NCI-H1930 (cell line): ENCODE results near the gene LRFN4.
A peak's percentile ranks its signal among the peaks of the same experiment; 100 is the strongest.
"Not testable (repeated sequence)": the region's sequence is repeated elsewhere in the genome, so short reads cannot be mapped to it uniquely, and the experiment has no call there.

Experiments
- DNase-seq, 2 experiments: peaks; one replicate each; lab custom pipeline; 2025; lab: John Stamatoyannopoulos, UW

The LRFN4 gene

DNA sequence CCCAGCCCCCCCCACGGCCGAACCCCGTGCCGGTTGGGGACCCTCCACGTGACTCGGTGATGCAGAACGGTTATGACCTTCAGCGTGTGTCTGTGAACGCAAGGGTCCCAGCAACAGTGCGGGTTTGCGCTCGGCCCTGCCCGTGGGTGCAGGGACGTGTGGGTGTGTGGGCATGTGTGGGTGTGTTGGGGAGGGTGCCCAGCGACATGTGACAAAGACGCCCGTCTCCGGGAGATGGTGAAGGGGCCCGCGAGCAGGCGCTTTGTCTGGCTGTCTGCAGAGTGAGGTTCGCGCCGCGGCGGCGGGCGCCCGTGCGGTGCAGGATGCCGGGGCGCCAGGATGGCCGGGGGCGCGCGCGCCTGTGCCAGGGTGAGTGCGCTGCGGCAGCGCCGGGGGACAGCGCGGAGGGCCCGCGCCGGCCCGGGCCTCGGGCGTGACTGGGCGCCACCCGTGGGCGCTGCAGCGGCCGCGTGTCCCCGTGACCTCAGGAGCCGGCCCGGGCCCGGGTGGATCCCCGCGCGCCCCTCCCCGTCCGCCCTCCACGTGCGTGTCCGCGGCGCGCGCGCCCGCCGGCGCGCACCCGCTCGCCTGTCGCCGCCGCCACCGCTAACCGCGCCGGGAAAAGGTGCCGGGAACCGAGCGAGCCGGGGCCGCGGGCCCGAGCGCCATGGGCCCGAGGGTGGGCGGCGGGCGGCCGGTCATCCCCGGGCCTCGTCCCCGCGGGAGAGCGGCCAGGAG lies at the start of gene LRFN4:
TSS of gene LRFN4 (plus strand) at position 569 of the 738 bp plus-strand sequence. CDS start 681 bp downstream, outside the sequence.
- DNase-seq, result peak in 1 of 2 experiments; percentile 55

DNA sequence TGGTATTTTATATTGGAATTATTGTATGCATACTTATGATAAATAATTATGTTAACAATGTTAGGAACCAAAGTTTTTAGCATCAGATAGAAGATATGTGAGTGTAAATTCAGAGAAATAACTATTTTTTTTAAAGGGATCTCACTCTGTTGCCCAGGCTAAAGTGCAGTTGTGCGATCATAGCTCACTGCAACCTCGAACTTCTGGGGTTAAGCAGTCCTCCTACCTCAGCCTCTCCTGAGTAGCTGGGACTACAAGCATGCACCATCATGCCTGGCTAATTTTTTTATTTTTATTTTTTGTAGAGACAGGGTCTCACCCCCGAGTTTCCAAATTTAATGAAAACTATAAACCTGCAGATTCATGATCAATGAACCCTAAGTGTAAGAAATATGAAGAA lies 47.3 kb upstream of the LRFN4 start:
- no peak for DNase-seq

DNA sequence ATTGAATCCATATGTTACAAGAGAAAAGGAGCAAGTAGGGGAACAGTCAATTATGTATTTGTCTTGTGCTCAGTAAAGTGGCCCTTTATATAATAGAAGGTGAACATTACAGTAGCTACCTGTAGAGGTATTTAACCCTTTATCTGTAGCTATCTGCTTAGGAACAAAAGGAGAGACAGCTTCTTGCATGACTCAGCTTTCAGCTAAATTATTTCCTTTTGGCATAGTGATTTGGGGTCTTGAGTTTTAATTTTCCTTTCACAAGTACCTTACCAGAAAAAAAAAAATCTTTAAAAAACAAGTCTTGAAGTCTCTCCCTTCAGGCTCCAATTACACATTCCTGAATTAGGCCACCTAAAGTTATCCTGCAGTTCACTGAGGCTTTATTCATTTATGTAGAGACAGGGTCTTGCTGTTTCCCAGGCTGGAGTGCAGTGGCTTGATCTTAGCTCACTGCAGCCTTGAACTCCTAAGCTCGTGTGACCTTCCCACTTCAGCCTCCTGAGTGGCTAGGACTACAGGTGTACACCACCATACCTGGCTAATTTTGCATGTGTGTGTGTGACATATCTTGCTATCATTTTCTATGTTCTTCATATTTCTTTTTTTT lies 46.2 kb upstream of the LRFN4 start:
- no peak for DNase-seq

DNA sequence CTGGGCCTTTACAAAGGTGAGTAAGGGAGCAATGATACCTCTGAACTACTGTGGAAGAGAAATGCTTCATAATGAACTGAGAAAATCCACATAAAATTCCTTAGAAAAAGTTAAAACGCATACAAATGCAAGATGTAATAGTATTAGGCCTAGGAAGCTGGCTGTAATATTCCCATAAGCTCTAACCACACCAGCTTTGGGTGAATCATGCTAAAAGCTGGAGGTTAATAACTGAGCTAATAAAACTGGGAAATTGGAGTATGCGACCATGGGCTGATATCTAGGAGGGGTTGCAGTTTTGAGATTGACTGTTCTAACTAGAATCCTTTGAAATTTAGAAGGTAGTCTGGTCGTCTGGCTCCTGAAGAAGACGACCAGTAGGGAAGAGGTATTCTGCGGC lies 42.2 kb upstream of the LRFN4 start:
- DNase-seq, result no peak

DNA sequence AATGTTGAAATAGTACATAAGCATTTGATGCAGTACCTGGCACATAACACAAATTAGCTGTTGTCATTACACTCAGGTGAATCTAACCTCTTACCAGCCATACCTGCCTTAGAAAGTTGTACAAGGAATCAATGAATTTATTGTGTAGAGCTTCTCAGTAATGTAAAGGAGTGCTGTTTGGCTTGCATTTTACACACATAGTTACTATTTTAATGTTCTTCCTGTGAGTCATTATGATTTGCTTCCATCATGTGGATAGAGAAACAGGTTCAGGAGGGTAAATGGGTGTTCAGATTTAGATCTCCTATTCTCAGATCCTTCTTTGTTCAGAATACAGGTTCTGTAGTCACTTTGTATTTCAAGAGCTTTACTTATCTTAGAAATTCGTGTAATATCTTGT lies 41.2 kb upstream of the LRFN4 start:
- DNase-seq, result no peak

DNA sequence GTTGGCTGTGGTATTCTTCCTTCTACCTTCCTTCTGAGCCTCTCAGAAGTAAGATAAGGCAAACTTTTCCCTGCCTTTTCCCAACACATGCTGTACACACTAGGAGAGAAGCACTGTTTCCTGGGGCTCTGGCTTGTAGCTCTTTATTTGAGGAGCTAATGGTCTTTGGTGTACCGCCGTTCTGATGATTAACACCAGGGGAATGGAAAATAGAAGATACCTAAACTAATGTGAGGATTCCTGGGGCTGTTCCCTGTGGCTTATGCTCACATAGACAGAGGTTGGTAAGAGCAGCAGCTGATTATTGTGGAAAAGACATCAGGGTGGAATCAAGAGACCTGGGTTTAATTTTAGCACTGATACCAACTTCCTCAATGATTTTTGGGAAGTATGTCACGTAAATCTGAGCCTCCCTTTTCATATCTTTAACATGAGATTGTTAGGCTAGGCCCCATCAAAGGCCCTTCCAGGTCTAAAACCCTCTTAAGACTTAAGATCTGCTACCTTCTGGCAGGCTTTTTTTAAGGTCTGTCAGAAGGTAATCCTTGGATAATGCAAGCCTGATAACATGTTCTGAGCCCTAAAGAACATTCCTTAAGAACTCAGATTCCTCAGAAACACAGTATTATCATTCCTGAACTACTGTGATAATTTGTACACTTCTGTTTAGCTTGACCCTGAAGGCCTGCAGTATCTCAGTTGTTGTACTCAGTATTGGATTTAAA lies 38.5 kb upstream of the LRFN4 start:
- no peak for DNase-seq

DNA sequence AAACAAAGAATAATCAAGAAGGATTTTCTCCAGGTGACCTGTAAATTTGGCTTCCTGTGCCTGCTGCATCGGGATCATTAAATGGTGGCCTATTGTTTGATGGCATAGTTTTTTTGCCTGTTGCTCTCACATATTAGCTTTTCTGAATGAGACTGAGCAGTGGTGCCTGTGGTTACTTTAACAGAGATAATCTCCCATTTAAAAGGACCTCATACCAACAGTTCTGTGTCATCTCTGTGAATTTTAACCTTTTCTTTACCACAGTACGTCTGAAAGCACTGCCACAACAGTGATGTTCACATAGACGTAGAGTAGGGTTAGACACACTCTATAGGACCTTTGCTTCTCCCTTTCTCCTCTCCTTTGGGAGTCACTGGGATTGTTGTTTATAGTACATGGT lies 36.5 kb upstream of the LRFN4 start:
- DNase-seq, result no peak

DNA sequence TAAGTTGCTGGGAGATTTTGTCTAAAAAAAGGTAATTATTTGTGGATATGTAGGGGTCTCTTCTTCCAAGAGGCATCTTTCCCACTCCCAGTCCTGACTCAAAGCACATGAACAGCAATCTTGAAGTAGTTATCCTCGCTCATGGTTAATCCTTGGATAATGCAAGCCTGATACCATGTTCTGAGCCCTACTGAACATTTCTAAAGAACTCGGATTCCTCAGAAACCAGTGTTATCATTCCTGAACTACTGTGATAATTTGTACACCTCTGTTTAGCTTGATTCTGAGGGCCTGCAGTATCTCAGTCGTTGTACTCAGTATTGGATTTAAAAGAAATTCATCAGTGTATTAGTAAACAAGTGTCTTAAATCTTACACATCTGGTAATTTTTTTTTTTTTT lies 36.0 kb upstream of the LRFN4 start:
- no peak for DNase-seq

DNA sequence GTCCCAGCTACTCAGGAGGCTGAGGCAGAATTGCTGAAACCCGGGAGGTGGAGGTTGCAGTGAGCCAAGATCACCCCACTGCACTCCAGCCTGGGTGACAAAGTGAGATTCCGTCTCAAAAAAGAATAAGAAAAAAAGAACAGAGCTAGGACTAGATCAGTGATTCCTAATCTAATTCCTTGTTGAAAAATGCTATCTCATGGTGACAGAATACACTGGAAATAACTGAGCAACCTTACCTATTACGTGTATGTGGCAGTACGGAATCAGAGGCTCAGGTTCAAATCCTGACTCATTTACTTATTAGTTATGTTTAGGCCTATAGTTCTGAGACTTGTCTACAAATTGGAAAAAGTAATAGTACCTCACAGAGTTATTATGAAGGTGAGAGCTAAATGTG lies 33.2 kb upstream of the LRFN4 start:
- DNase-seq, result no peak

DNA sequence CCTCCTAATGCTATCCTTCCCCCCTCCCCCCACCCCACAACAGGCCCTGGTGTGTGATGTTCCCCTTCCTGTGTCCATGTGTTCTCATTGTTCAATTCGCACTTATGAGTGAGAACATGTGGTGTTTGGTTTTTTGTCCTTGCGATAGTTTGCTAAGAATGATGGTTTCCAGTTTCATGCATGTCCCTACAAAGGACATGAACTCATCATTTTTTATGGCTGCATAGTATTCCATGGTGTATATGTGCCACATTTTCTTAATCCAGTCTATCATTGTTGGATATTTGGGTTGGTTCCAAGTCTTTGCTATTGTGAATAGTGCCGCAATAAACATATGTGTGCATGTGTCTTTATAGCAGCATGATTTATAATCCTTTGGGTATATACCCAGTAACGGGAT lies 32.3 kb upstream of the LRFN4 start:
- not testable (repeated sequence) for DNase-seq

DNA sequence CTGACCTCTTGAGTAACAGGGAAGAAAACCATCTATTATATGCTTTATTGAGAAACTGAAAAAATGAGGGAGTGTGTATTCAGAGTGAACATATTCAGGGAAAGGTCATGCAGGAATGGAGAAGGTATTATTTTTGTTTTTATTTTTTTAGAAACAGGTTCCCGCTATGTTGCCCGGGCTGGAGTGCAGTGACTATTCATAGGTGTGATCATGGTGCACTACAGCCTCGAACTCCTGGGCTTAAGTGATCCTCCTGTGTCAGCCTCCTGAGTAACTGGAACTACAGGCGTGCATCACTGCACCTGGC lies 22.4 kb upstream of the LRFN4 start:
- DNase-seq, result no peak

DNA sequence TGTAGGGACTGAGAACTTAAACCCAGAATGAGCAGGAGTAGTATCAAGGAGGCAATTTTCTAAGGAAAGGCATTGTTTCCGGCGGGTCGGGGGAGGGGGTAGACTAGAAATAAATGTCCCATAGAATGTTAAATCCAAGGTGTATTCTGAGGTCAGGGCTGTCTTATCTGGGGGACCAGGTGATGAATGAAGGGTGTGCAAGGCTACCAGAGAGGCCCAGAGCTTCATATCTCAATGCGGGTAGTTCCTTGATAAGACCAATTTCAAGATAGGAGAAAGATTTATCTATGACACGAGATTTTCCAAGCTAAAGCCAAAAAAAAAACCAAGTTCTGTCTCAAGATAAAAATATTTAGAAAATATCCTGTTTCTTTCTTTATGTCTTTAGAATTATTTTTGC lies 21.9 kb upstream of the LRFN4 start:
- DNase-seq, result no peak

DNA sequence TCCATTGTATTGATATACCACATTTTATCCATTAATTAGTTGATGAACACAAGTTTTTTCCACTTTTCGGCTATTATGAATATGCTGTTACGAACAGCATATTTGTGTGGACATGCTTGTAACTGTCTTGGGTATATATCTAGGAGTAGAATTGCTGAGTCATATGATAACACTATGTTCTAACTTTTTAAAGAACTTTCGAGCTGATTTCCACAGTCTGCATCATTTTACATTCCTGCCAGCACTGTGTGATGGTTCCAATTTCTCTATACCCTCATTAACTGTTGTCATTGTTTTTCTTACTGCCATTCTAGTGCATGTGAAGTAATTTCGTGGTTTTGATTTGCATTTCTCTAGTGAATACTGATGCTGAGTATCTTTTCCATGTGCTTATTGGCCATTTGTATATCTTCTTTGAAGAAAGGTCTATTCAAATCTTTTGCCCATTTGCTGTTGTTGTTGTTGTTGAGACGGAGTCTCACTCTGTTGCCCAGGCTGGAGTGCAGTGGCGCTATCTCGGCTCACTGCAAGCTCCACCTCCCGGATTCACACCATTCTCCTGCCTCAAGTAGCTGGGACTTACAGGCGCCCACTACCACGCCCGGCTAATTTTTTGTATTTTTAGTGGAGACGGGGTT lies 21.0 kb upstream of the LRFN4 start:
- DNase-seq, result no peak

DNA sequence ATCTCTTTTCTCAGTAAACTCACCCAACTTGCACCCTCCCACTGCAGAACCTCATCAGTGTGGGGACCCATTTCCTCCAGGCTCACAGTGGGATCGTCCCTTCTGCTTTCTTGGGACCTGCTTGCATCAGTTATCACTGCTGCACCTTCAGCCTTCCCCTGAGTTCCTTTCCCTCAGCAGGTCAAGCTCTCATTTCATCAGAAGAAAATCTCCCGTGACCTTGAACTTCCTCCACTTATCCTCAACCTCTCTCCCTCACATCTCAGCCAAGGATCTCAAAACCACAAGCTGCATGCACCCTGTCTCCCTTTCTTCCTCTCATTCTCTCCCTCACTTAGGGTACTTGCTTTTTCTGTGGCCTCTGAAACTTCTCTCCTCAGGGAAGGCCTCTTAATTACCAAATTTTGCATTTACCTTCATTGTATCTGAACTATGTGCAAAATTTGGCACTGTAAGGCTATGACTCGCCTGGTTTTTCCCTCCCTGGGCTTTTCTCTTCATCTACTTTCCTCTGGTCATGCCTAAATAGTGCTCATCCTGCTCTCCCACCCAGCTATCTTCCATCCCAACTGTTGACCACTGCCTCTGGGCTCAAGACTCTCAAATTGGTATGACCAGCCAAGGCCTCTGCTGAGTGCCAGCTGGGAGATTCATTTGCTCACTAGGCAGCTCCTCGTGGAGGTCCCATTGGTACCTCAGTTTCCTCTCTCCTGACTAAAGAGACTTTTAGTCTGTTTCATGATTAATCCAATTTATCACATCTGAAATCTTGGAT lies 16.4 kb upstream of the LRFN4 start:
- no peak for DNase-seq

DNA sequence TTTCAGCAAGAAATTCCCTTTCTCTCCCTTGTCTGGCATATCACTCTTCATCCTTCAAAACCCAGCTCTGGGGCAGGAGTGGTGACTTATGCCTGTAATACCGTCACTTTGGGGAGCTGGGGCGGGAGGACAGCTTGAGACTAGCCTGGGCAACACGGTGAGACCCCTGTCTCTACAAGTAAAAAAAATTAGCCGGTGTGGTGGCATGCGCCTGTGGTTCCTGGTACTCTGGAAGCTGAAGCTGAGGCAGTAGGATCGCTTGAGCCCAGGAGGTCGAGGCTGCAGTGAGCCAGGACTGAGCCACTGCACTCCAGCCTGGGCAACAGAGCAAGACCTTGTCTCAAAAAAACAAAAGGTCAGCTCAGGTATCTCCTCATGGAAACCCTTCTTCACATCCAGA lies 15.0 kb upstream of the LRFN4 start:
- DNase-seq, result no peak

DNA sequence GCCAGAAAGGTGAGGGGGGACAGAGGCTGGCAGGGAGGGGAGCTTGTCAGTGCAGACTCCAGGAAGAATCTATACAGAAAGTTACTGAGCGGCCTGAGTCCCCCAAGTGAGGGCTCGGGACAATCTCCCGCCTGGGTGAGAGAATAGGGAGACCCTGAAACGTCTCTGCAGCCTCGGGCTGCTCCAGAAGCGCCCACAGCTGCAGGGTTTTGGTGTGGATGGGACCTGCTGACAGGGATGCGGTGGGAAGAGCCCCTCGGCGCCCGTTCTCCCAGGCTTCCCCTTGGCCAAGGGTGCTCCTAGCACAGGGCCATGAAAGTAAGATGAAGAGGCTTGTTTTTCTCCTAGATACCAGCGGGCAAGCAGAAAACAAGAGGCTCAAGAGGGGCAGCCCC lies 14.4 kb upstream of the LRFN4 start:
- no peak for DNase-seq

DNA sequence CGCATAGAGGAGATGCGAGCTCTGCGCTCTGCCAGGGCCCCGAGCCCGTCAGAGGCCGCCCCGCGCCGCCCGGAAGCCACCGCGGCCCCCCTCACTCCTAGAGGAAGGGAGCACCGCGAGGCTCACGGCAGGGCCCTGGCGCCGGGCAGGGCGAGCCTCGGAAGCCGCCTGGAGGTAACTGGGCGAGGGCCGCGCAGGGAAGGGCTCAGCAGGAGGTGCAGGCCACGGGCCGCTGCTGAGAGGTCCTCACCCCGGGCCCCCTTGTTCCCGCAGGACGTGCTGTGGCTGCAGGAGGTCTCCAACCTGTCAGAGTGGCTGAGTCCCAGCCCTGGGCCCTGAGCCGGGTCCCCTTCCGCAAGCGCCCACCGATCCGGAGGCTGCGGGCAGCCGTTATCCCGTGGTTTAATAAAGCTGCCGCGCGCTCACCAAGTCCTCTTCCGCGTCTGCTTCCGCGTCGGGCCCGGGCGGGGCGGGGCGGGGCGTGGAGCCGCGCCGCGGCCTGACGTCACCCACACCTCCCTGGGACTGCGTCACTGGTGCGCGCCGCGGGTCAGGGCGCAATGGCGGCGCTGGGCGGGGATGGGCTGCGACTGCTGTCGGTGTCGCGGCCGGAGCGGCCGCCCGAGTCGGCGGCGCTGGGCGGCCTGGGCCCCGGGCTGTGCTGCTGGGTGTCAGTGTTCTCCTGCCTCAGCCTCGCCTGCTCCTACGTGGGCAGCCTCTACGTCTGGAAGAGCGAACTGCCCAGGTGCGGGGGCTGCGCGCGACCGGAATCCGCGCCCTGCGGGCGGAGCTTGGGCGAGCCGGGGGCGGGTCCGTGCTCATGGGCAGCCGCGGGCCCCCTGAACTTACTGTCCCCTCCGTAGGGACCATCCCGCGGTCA lies 13.7 kb upstream of the LRFN4 start, which contains the start of gene RCE1:
TSS of gene RCE1 (plus strand) at position 546 of the 880 bp plus-strand sequence. CDS start at position 561, 15 bp downstream.
- peak; percentile 73 to 87 for DNase-seq

DNA sequence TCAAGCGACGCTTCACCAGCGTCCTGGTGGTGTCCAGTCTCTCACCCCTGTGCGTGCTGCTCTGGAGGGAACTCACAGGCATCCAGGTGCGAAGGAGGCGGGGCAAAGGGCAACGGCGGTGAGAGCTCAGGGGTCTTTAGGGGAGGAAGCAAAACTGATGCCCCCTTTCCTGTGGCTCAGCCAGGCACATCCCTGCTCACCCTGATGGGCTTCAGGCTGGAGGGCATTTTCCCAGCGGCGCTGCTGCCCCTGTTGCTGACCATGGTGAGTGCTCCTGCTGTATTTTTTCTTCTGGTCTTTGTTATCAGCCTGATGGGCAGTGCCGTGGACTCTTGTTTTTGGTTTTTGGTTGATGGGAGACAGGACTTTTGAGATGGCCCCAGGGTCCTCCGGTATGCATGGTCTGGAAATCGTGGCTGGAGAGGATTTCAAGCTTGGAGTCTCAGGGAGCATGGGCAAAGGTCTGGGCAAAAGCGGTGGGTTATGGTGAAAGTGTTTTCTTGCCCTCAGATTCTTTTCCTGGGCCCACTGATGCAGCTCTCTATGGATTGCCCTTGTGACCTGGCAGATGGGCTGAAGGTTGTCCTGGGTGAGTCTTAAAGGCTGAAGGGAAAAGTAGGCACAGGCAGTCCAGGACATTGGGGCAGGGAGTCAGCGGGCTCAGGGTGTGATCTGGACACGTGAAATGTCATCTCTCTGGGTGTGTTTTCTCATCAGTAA lies 12.9 kb upstream of the LRFN4 start:
- no peak for DNase-seq

DNA sequence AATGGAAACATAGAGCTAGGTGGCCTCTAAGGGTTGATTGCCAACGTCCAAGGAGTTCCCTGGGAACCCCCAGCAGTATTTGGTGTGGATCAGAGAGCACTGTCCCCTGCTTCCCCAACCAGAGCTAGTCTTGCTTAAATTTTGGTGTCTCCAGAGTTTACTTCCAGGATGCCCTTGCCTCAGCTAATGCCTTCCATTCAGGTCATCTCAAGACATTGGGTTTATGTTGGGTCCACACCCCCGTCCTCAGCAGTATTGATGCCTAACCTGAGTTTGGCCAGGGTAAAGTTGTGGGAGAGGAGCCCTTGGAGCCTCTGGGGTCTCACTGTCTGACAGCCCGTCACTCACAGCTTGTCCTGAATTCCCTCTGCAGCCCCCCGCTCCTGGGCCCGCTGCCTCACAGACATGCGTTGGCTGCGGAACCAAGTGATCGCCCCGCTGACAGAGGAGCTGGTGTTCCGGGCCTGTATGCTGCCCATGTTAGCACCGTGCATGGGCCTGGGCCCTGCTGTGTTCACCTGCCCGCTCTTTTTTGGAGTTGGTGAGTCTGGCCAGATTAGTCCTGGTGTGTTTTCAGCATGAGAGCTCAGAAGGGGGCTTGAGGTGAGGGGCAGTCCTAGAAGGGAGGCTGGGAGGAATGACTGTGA lies 12.2 kb upstream of the LRFN4 start:
- DNase-seq, result no peak
